Endodermal cell (in vitro differentiated cells): ENCODE measurements around the gene KCNH5. TPM values are rescaled to one million over a fixed set of nuclear protein-coding genes. Genes with fewer than 3 reads are reported as not detected.

Experiments used
- DNase-seq: peaks from one replicate; pipeline ENCODE4 v3.0.0-alpha.2; 2017
- H3K27ac ChIP-seq: 2 replicates; pipeline ENCODE4 v1.5.1; 2013; ENCODE audit warnings: mild to moderate bottlenecking, low read depth, low read length, moderate library complexity
- H3K27me3 ChIP-seq: 2 replicates; pipeline ENCODE4 v1.6.1; 2013; ENCODE audit warnings: mild to moderate bottlenecking, low read length, moderate library complexity; ENCODE audit not compliant: insufficient read depth, control insufficient read depth, poor library complexity, severe bottlenecking
- H3K36me3 ChIP-seq: 2 replicates; pipeline ENCODE4 v1.7.0; 2013; ENCODE audit warnings: mild to moderate bottlenecking, low read length, moderate library complexity; ENCODE audit not compliant: control insufficient read depth, insufficient read depth
- H3K4me1 ChIP-seq: one replicate; pipeline ENCODE4 v1.7.0; 2013; ENCODE audit warnings: low read length; ENCODE audit not compliant: control insufficient read depth, insufficient read depth
- H3K4me3 ChIP-seq: 2 replicates; pipeline ENCODE4 v1.5.1; 2013; ENCODE audit warnings: mild to moderate bottlenecking, low read length, moderate library complexity
- H3K9ac ChIP-seq: 2 replicates; pipeline ENCODE4 v1.6.1; 2013; ENCODE audit warnings: mild to moderate bottlenecking, low read length, moderate library complexity; ENCODE audit not compliant: poor library complexity, severe bottlenecking; ENCODE audit errors: extremely low read depth
- H3K9me3 ChIP-seq: 2 replicates; pipeline ENCODE4 v1.6.1; 2013; ENCODE audit warnings: mild to moderate bottlenecking, low read length, moderate library complexity; ENCODE audit not compliant: control insufficient read depth
- H3K27ac Mint-ChIP-seq: 2 replicates; pipeline ENCODE4 v1.8.0; 2020; ENCODE audit warnings: mixed read lengths
- H3K27me3 Mint-ChIP-seq: 2 replicates; pipeline ENCODE4 v1.8.0; 2021; ENCODE audit warnings: mild to moderate bottlenecking, mixed read lengths; ENCODE audit not compliant: insufficient read depth
- H3K36me3 Mint-ChIP-seq: 2 replicates; pipeline ENCODE4 v1.8.0; 2020; ENCODE audit warnings: low read depth, mixed read lengths
- H3K4me1 Mint-ChIP-seq: 2 replicates; pipeline ENCODE4 v1.8.0; 2020; ENCODE audit warnings: mixed read lengths
- H3K4me3 Mint-ChIP-seq: 2 replicates; pipeline ENCODE4 v1.8.0; 2020; ENCODE audit warnings: mild to moderate bottlenecking, moderate library complexity, mixed read lengths
- H3K9me3 Mint-ChIP-seq: 2 replicates; pipeline ENCODE4 v1.8.0; 2020; ENCODE audit warnings: mild to moderate bottlenecking, mixed read lengths
- WGBS, 2 experiments: methylation state at CpG; one replicate each; pipeline versions ENCODE4 v1.1.5 to v1.1.7; 2013; ENCODE audit warnings: missing lambda C conversion rate in 2 of 2, mixed read lengths in 1 of 2; ENCODE audit not compliant: insufficient coverage in 1 of 2, insufficient read length in 1 of 2; 5-methylcytosine and 5-hydroxymethylcytosine counted together
- total RNA-seq, 2 donors: library from RNA; stranded (reverse); fragmentation: NEBNext Ultra II Directional in 1 of 2; extraction: Animal tissue kit (Norgen Biotek cat#: 25700) in 1 of 2; gene quantifications; 2 replicates in 1 of 2; 3 replicates in 1 of 2; pipeline ENCODE4 v1.2.1, GENCODE V29; 2021
- TF ChIP-seq, protein P1 (sequence below): fragments of 200-600 bp; sonication (generic); conservative IDR thresholded peaks from 2 replicates; pipeline ENCODE4 v1.5.0; 2021; ENCODE audit warnings: antibody characterized with exemption, mild to moderate bottlenecking

Gene KCNH5
- total RNA-seq, 2 donors from 2014 or later = 2.5 to 3.9 TPM

- no peaks in the 10 kb centered on the region for H3K36me3 ChIP-seq
- no peaks in the 10 kb centered on the region for H3K9me3 Mint-ChIP-seq
- no peak overlapping the region for H3K4me3 Mint-ChIP-seq
- H3K9me3 ChIP-seq = no peaks in the 10 kb centered on the region
- H3K27ac Mint-ChIP-seq = no peak overlapping the region
- no peaks in the 10 kb centered on the region for H3K27me3 ChIP-seq
- no peak overlapping the region for H3K9ac ChIP-seq
- peaks cover 31% of the 10 kb centered on the region for H3K4me1 Mint-ChIP-seq
- no peak overlapping the region for H3K27ac ChIP-seq
- H3K4me1 ChIP-seq = no peaks in the 10 kb centered on the region
- WGBS, 2 experiments = 88 to 93% methylated on average over 4 of the region's 4 CpGs
- TF ChIP-seq, protein P1, sequence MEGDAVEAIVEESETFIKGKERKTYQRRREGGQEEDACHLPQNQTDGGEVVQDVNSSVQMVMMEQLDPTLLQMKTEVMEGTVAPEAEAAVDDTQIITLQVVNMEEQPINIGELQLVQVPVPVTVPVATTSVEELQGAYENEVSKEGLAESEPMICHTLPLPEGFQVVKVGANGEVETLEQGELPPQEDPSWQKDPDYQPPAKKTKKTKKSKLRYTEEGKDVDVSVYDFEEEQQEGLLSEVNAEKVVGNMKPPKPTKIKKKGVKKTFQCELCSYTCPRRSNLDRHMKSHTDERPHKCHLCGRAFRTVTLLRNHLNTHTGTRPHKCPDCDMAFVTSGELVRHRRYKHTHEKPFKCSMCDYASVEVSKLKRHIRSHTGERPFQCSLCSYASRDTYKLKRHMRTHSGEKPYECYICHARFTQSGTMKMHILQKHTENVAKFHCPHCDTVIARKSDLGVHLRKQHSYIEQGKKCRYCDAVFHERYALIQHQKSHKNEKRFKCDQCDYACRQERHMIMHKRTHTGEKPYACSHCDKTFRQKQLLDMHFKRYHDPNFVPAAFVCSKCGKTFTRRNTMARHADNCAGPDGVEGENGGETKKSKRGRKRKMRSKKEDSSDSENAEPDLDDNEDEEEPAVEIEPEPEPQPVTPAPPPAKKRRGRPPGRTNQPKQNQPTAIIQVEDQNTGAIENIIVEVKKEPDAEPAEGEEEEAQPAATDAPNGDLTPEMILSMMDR = no peak
- no peaks in the 10 kb centered on the region for H3K27me3 Mint-ChIP-seq
- H3K4me3 ChIP-seq = no peak overlapping the region
- no peak for DNase-seq
- H3K36me3 Mint-ChIP-seq = no peaks in the 10 kb centered on the region
Measured at GRCh38 chr14:62674563-62675237, 370.6 kb downstream of the KCNH5 start.

DNA sequence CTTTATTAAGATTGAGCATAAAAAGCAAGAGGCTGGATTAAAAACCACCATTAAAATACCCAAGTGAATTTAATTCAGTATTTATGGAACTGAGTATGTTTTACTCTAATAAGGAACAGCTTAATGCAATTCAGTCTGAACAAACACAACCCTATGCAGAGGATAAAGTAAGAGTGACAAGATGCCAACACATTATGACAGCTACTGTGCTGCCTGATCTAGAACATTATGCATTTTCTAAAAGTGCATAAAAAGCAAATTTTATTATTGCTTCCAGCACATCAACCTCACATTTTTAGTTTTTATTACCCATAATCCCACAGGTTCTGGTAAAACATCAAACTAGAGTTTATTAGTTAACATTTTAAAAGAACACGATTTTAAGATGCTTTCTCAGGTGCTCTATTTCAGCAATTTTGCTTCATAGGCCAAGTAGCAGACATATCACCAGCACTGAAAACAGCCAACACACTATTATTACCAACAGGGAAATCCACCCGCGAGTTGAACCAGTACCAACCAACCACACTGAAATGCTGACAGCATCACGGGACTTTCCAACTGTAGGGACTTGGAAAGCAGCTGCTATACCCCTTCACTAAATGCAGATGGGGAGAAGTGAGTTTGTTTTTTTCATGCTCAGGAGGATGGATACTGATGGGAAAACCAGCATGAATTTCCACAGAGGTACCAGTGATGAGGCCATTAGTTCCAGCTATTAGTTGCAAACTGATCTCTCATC, 372.1 kb downstream of the KCNH5 start:
- WGBS, 2 experiments = 94% methylated on average over 4 of the region's 4 CpGs; no CpG with 5 or more reads in 1 of the 2 experiments
- Mint-ChIP-seq H3K36me3 (no peaks in the 10 kb centered on the region), H3K27ac (no peak overlapping the region), H3K4me1 (peaks cover 31% of the 10 kb centered on the region), H3K4me3 (no peak overlapping the region), H3K27me3 (no peaks in the 10 kb centered on the region), H3K9me3 (no peaks in the 10 kb centered on the region)
- Histone ChIP-seq H3K9ac (no peak overlapping the region), H3K27ac (no peak overlapping the region), H3K4me3 (no peak overlapping the region), H3K4me1 (no peaks in the 10 kb centered on the region), H3K9me3 (no peaks in the 10 kb centered on the region), H3K27me3 (no peaks in the 10 kb centered on the region), H3K36me3 (no peaks in the 10 kb centered on the region)
- TF ChIP-seq, protein P1 = no peak
- no peak for DNase-seq

GRCh38 chr14:62670526-62670925, 374.7 kb downstream of the KCNH5 start:
- Histone ChIP-seq H3K4me3 (no peak overlapping the region), H3K27ac (no peak overlapping the region), H3K36me3 (no peaks in the 10 kb centered on the region), H3K4me1 (peaks cover 7% of the 10 kb centered on the region), H3K9me3 (no peaks in the 10 kb centered on the region), H3K9ac (no peak overlapping the region), H3K27me3 (no peaks in the 10 kb centered on the region)
- no peak overlapping the region for H3K27ac Mint-ChIP-seq
- H3K4me3 Mint-ChIP-seq = no peak overlapping the region
- TF ChIP-seq, protein P1 = no peak
- no peaks in the 10 kb centered on the region for H3K27me3 Mint-ChIP-seq
- H3K36me3 Mint-ChIP-seq = no peaks in the 10 kb centered on the region
- 90 to 100% methylated on average over 2 of the region's 2 CpGs for WGBS, 2 experiments
- no peak for DNase-seq
- no peaks in the 10 kb centered on the region for H3K9me3 Mint-ChIP-seq
- H3K4me1 Mint-ChIP-seq = peaks cover 30% of the 10 kb centered on the region
